Measurements from ENCODE around the gene CSTF1. TPM values are rescaled to one million over a fixed set of nuclear protein-coding genes. Genes with fewer than 3 reads are reported as not detected.
A peak's percentile ranks its signal among the peaks of the same experiment; 100 is the strongest.

The CSTF1 gene
- total and polyA plus RNA-seq, 2 donors (not counting 1 experiment from before 2014, with no cell fraction given): 31.2 to 55.2 TPM

GRCh38 chr20:56442389-56443365 lies 50.2 kb downstream of the CSTF1 start:
- H3K27me3 ChIP-seq (ENCODE audit: control insufficient read depth, insufficient read depth, low read length): no peaks in the 10 kb centered on the region
- peaks cover 15% of the 10 kb centered on the region for H3K36me3 ChIP-seq (ENCODE audit: control insufficient read depth, insufficient read depth, low read length)
- H3K9me3 ChIP-seq (ENCODE audit: control insufficient read depth, insufficient read depth, low read depth, low read length): no peaks in the 10 kb centered on the region
- H2AFZ ChIP-seq (ENCODE audit: low read length): no peak overlapping the region
- peaks cover 4% of the 10 kb centered on the region for H3K79me2 ChIP-seq (ENCODE audit: control insufficient read depth, insufficient read depth, low read length)
- no peak overlapping the region for H3K9ac ChIP-seq (ENCODE audit: insufficient read depth, low read length)
- TF ChIP-seq CTCF (conservative IDR thresholded peaks at IDR 0.05 in 1 of 2, IDR thresholded peaks at IDR 0.05 in 1 of 2; ENCODE audit: low read depth in 1 of 2, low read length in 2 of 2) (no peak), EZH2 (IDR thresholded peaks at IDR 0.05; ENCODE audit: low read length, missing control alignments) (no peak)
- H3K27ac ChIP-seq (ENCODE audit: insufficient read depth, low read length): peak overlapping the region; percentile 73
- H3K4me3 ChIP-seq (replicated peaks in 1 of 4; ENCODE audit: control extremely low read depth in 1 of 4, insufficient read depth in 1 of 4, low read depth in 3 of 4, low read length in 4 of 4): no peak overlapping the region
- no peaks in the 10 kb centered on the region for H4K20me1 ChIP-seq (ENCODE audit: control insufficient read depth, extremely low read depth, insufficient read depth, low read length)
- no peak for DNase-seq (ENCODE audit: low read depth in 2 of 2)
- no peak overlapping the region for H3K4me2 ChIP-seq (ENCODE audit: extremely low read depth, insufficient read depth, low read length)
- peaks cover 37% of the 10 kb centered on the region for H3K4me1 ChIP-seq (ENCODE audit: control insufficient read depth, extremely low read depth, insufficient read depth, low read length)

DNA sequence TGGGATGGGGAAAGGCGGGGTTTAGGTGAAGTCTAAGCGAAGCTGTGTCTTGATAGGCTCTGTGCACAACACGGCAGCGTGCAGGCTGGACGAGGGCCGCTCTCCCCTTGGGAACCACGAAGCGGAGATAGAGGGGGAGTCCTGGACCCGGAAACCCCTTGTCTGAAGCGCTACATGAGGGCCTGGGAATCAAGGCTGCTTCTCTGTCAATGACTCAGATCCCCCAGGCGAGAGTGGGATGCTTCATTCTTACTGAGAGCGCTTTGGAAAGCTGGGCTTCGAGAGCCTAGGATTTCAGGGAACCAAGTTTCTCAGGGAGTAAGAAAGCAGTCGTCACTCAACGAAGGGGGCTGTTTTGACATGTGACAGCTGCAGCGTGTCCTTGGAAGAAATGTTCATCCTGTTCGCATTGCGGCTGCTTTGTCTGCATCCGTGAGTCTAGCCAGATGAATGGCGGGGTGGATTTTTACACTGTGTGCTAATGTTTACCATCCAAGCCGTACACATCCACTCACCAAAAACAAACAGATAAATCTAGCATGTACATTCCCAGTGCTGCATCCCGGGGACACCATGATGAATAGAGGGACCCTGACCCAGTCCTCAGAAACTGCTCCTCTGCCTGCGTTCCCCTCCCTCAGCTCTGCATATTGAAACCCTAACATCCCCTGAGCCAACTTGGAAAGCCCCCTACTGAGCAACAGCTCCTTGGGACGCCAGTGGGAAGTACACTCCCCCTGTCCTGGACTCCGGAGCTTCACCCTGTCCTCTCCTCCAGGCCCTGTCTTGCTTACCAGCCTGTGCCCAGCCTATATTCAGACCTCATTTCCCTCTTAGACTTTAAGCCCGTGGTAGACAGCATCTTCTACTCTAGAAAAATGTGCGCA lies 51.5 kb downstream of the CSTF1 start:
- H4K20me1 ChIP-seq (ENCODE audit: control insufficient read depth, extremely low read depth, insufficient read depth, low read length): no peaks in the 10 kb centered on the region
- H2AFZ ChIP-seq (ENCODE audit: low read length): peak overlapping the region; percentile 30
- H3K4me2 ChIP-seq (ENCODE audit: extremely low read depth, insufficient read depth, low read length): peak overlapping the region; percentile 26
- TF ChIP-seq CTCF (conservative IDR thresholded peaks at IDR 0.05 in 1 of 2, IDR thresholded peaks at IDR 0.05 in 1 of 2; ENCODE audit: low read depth in 1 of 2, low read length in 2 of 2): no peak
- TF ChIP-seq EZH2 (IDR thresholded peaks at IDR 0.05; ENCODE audit: low read length, missing control alignments): no peak
- H3K36me3 ChIP-seq (ENCODE audit: control insufficient read depth, insufficient read depth, low read length): peaks cover 14% of the 10 kb centered on the region
- peak overlapping the region; percentile 73 for H3K27ac ChIP-seq (ENCODE audit: insufficient read depth, low read length)
- H3K27me3 ChIP-seq (ENCODE audit: control insufficient read depth, insufficient read depth, low read length): no peaks in the 10 kb centered on the region
- H3K9me3 ChIP-seq (ENCODE audit: control insufficient read depth, insufficient read depth, low read depth, low read length): no peaks in the 10 kb centered on the region
- peaks cover 32% of the 10 kb centered on the region for H3K4me1 ChIP-seq (ENCODE audit: control insufficient read depth, extremely low read depth, insufficient read depth, low read length)
- H3K79me2 ChIP-seq (ENCODE audit: control insufficient read depth, insufficient read depth, low read length): peaks cover 3% of the 10 kb centered on the region
- peak overlapping the region; percentile 58 for H3K9ac ChIP-seq (ENCODE audit: insufficient read depth, low read length)
- peak; percentile 40 to 79 for DNase-seq (ENCODE audit: low read depth in 2 of 2)
- no peak overlapping the region for H3K4me3 ChIP-seq (replicated peaks in 1 of 4; ENCODE audit: control extremely low read depth in 1 of 4, insufficient read depth in 1 of 4, low read depth in 3 of 4, low read length in 4 of 4)

DNA sequence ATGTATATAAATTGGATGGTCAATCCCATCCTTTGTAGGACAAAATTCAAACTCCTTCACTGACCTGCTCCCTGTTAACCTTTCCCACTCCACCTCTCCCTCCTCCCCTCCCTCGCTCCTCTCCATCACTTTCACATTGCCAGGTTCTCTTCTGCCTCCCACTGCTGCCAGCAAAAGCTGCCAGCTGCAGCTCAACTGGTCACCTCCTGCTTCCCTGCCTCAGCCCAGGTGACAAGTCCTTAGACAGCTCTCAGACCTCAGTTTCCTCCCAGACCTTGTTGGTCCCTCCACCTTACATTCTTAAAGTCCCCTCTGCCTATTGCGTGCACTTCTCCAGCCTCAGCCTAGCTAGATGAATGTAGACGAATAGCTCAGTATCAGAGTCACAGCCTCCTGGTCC lies 52.7 kb downstream of the CSTF1 start:
- Histone ChIP-seq H3K79me2 (ENCODE audit: control insufficient read depth, insufficient read depth, low read length) (peaks cover 3% of the 10 kb centered on the region), H3K9ac (ENCODE audit: insufficient read depth, low read length) (no peak overlapping the region), H3K27me3 (ENCODE audit: control insufficient read depth, insufficient read depth, low read length) (no peaks in the 10 kb centered on the region), H3K4me1 (ENCODE audit: control insufficient read depth, extremely low read depth, insufficient read depth, low read length) (peaks cover 26% of the 10 kb centered on the region), H3K27ac (ENCODE audit: insufficient read depth, low read length) (no peak overlapping the region), H4K20me1 (ENCODE audit: control insufficient read depth, extremely low read depth, insufficient read depth, low read length) (no peaks in the 10 kb centered on the region), H3K4me2 (ENCODE audit: extremely low read depth, insufficient read depth, low read length) (no peak overlapping the region), H3K9me3 (ENCODE audit: control insufficient read depth, insufficient read depth, low read depth, low read length) (no peaks in the 10 kb centered on the region), H2AFZ (ENCODE audit: low read length) (no peak overlapping the region), H3K36me3 (ENCODE audit: control insufficient read depth, insufficient read depth, low read length) (peaks cover 14% of the 10 kb centered on the region), H3K4me3 (replicated peaks in 1 of 4; ENCODE audit: control extremely low read depth in 1 of 4, insufficient read depth in 1 of 4, low read depth in 3 of 4, low read length in 4 of 4) (no peak overlapping the region)
- TF ChIP-seq EZH2 (IDR thresholded peaks at IDR 0.05; ENCODE audit: low read length, missing control alignments) (no peak), CTCF (conservative IDR thresholded peaks at IDR 0.05 in 1 of 2, IDR thresholded peaks at IDR 0.05 in 1 of 2; ENCODE audit: low read depth in 1 of 2, low read length in 2 of 2) (no peak)
- no peak for DNase-seq (ENCODE audit: low read depth in 2 of 2)
